ENCODE measurements around the gene SNTN.

DNA sequence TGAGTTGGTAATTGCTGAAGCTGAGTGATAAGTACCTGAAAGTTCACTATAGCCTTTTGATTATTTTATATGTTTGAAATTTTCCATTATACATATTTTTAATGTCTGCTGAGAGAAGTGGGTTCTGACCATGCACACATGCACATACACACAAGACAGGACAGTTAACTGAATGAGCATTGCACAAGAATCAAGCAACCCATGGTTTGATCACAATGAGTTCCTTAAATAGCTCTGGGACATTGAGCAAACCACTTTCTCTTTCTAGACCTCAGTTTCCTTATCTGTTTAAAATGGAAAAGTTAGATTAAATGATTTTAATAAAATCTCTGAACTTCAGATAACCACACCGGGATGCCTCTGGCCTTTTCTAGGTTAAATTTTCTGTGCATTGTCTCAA, 26.7 kb downstream of the SNTN start:
- TF ChIP-seq MEF2A (IDR thresholded peaks at IDR 0.05; ENCODE audit: borderline replicate concordance, low read depth) (no peak), TAF1 (IDR thresholded peaks at IDR 0.05; ENCODE audit: borderline replicate concordance, low read depth, low read length) (no peak)
- TF ChIP-seq, protein P1, sequence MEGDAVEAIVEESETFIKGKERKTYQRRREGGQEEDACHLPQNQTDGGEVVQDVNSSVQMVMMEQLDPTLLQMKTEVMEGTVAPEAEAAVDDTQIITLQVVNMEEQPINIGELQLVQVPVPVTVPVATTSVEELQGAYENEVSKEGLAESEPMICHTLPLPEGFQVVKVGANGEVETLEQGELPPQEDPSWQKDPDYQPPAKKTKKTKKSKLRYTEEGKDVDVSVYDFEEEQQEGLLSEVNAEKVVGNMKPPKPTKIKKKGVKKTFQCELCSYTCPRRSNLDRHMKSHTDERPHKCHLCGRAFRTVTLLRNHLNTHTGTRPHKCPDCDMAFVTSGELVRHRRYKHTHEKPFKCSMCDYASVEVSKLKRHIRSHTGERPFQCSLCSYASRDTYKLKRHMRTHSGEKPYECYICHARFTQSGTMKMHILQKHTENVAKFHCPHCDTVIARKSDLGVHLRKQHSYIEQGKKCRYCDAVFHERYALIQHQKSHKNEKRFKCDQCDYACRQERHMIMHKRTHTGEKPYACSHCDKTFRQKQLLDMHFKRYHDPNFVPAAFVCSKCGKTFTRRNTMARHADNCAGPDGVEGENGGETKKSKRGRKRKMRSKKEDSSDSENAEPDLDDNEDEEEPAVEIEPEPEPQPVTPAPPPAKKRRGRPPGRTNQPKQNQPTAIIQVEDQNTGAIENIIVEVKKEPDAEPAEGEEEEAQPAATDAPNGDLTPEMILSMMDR (IDR thresholded peaks at IDR 0.05), result no peak

Data from SK-N-SH (cell line).